ENCODE measurements around the gene ZBTB46. TPM values are rescaled to one million over a fixed set of nuclear protein-coding genes. Genes with fewer than 3 reads are reported as not detected.

The ZBTB46 gene
- total RNA-seq, 1 experiment from 2014 or later = 9.5 TPM

DNA sequence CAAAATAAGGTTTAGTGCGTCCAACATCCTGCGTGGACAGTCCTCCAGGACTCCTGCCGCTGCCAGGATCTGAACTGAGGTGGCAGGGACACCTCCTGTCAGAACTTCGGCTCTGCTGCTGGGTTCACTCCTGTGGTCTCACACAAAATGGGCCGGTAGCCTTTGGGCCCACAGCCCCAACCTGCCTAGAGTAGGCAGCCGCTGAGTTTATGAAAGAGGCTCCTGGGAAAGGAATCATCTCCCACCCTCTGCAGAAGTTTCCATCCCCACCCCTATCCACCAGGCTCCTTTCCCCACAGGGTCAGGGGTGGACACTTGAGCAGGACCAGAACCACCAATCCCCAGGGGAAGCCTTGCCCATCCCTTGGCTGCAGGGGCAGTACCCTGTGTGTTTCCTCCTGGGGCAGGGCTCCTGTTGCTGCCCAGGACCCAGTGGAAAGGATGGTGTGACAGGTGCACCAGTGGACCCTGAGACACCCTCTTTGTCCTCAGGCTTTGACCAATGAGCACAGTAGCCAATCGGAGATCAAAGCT is 28.2 kb upstream of the ZBTB46 start:
- no TSS peak for BruUV-seq (replicated peaks)
- Mint-ChIP-seq H3K4me1 (ENCODE audit: low read depth, unreplicated experiment) (peaks cover 16% of the 10 kb centered on the region), H3K4me3 (ENCODE audit: unreplicated experiment) (no peak overlapping the region), H3K9me3 (ENCODE audit: unreplicated experiment) (no peaks in the 10 kb centered on the region), H3K27ac (ENCODE audit: unreplicated experiment) (peak overlapping the region; percentile 45), H3K27me3 (ENCODE audit: insufficient read depth, unreplicated experiment) (no peaks in the 10 kb centered on the region), H3K36me3 (ENCODE audit: insufficient read depth, unreplicated experiment) (peaks cover 77% of the 10 kb centered on the region)
- H3K27me3 ChIP-seq (replicated peaks; ENCODE audit: control insufficient read depth, insufficient read depth, low read length) = no peaks in the 10 kb centered on the region
- CTCF ChIA-PET = interaction anchor here (0.7 to 1.5 kb wide), 5 partner anchors 42 to 321 kb away, joined by 3 to 5 read pairs (median 4); no protein-coding TSS in a partner anchor
- peaks cover 31% of the 10 kb centered on the region for H3K4me1 ChIP-seq
- peaks cover 5% of the 10 kb centered on the region for H3K36me3 ChIP-seq (ENCODE audit: control insufficient read depth, insufficient read depth, low read length)
- no peak overlapping the region; the same call in 1 of the 2 replicates for H3K4me3 ChIP-seq (ENCODE audit: low read depth, low read length)
- intact Hi-C loops (cut with micrococcal nuclease; ENCODE audit: unreplicated experiment) = no loop called here
- POLR2A ChIA-PET = interaction anchor here (0.6 to 0.7 kb wide), 2 partner anchors 8 to 125 kb away, joined by 3 read pairs; no protein-coding TSS in a partner anchor
- DNase-seq = peak in 1 of 2 experiments; percentile 49
- no peaks in the 10 kb centered on the region for H3K9me3 ChIP-seq
- no peak for TF ChIP-seq CTCF (IDR thresholded peaks at IDR 0.05; ENCODE audit: insufficient read depth in 1 of 2, low read depth in 1 of 2, low read length in 1 of 2, severe bottlenecking in 1 of 2, unreplicated experiment in 1 of 2)

DNA sequence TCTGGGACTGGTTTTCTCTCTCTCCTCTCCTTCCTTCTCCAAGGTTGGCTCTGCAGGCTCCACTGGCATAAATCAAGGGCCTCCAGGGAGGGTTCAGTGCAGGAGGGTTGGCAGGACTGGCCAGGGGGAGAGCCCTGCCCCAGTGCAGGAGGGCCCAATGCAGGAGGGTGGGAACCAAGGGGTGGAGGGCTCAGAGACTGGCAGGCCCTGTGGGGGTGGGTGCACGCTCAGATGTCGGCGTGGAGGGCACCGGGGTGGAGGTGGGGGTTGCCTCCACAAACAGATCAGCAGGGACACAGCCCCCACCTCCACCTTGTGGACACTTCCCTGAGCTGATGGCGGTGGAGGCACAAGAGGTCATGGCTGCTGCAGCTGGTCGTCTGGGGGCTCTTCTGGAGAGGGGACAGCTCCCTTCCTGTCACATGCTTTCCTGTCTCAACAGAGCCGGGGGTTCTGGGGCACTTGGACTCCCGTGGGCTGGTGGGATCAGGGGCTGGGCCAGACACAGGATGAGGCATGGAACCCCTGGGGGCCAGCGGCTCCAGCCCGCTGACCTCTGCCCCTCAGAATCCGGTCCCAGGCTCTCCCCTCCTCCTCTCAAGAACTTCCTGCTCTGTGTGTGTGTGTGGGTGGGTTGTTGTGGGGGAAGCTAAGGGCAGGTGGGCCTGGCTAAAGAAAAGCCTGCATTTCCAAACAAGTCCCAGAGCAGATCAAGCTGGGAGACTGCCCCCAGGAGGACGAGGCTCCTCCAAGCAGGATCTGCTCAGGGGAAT is 27.5 kb upstream of the ZBTB46 start:
- H3K4me1 ChIP-seq = peaks cover 30% of the 10 kb centered on the region
- H3K9me3 Mint-ChIP-seq (ENCODE audit: unreplicated experiment) = no peaks in the 10 kb centered on the region

More for the DNA sequence above, 27.5 kb upstream of the ZBTB46 start:
- ChIA-PET CTCF (interaction anchor here (0.7 to 1.5 kb wide), 6 partner anchors 41 to 321 kb away, joined by 3 to 5 read pairs (median 4); partner anchors contain the start of genes ARFRP1 and ZGPAT), POLR2A (interaction anchor here (0.6 to 0.7 kb wide), 2 partner anchors 8 to 124 kb away, joined by 3 read pairs; no protein-coding TSS in a partner anchor)
- no TSS peak for BruUV-seq (replicated peaks)
- DNase-seq = peak in 1 of 2 experiments; percentile 70
- peaks cover 11% of the 10 kb centered on the region for H3K4me1 Mint-ChIP-seq (ENCODE audit: low read depth, unreplicated experiment)
- peaks cover 77% of the 10 kb centered on the region for H3K36me3 Mint-ChIP-seq (ENCODE audit: insufficient read depth, unreplicated experiment)
- peak in 1 of 2 experiments; percentile 71 for TF ChIP-seq CTCF (IDR thresholded peaks at IDR 0.05; ENCODE audit: insufficient read depth in 1 of 2, low read depth in 1 of 2, low read length in 1 of 2, severe bottlenecking in 1 of 2, unreplicated experiment in 1 of 2)
- no peaks in the 10 kb centered on the region for H3K27me3 Mint-ChIP-seq (ENCODE audit: insufficient read depth, unreplicated experiment)
- Histone ChIP-seq H3K9me3 (no peaks in the 10 kb centered on the region), H3K36me3 (ENCODE audit: control insufficient read depth, insufficient read depth, low read length) (peaks cover 5% of the 10 kb centered on the region), H3K27me3 (replicated peaks; ENCODE audit: control insufficient read depth, insufficient read depth, low read length) (no peaks in the 10 kb centered on the region), H3K4me3 (ENCODE audit: low read depth, low read length) (peak overlapping the region; percentile 2; the same call in 1 of the 2 replicates)
- peak overlapping the region; percentile 15 for H3K27ac Mint-ChIP-seq (ENCODE audit: unreplicated experiment)
- intact Hi-C loops (cut with micrococcal nuclease; ENCODE audit: unreplicated experiment) = no loop called here
- peak overlapping the region; percentile 24 for H3K4me3 Mint-ChIP-seq (ENCODE audit: unreplicated experiment)

Measured in Caco-2 (cell line).